Measurements from ENCODE around the gene CAMK2G. TPM values are rescaled to one million over a fixed set of nuclear protein-coding genes. Genes with fewer than 3 reads are reported as not detected.

Gene CAMK2G
- total and polyA plus RNA-seq, 2 experiments from 2014 or later: 24.3 to 25.7 TPM

GRCh38 chr10:73858013-73858708, 16.2 kb downstream of the CAMK2G start:
- Histone ChIP-seq H3K4me2 (ENCODE audit: unreplicated experiment) (no peak overlapping the region), H3K27me3 (replicated peaks; ENCODE audit: insufficient read depth) (no peaks in the 10 kb centered on the region), H3K9me2 (ENCODE audit: insufficient read depth) (no peaks in the 10 kb centered on the region), H3K27ac (no peak overlapping the region), H2AFZ (no peak overlapping the region), H3K9ac (no peak overlapping the region), H3K79me2 (ENCODE audit: insufficient read depth) (peaks cover 17% of the 10 kb centered on the region; the same call in 1 of the 2 replicates), H4K20me1 (ENCODE audit: insufficient read depth) (no peaks in the 10 kb centered on the region), H3F3A (ENCODE audit: insufficient read depth) (no peaks in the 10 kb centered on the region), H3K4me3 (no peak overlapping the region), H3K9me3 (ENCODE audit: low read depth) (no peaks in the 10 kb centered on the region), H3K36me3 (ENCODE audit: low read depth) (peaks cover 7% of the 10 kb centered on the region; the same call in 1 of the 2 replicates), H3K4me1 (ENCODE audit: insufficient read depth) (no peaks in the 10 kb centered on the region)
- WGBS, 2 experiments (ENCODE audit: low coverage in 1 of 2, low lambda C conversion rate in 2 of 2, missing lambda C conversion rate in 2 of 2): 83 to 84% methylated on average over 12 of the region's 12 CpGs
- DNase-seq: no peak
- in situ Hi-C loops (cut with MboI): no loop called here
- TF ChIP-seq EZH2 (IDR thresholded peaks at IDR 0.05; ENCODE audit: insufficient read depth, poor library complexity, severe bottlenecking) (no peak), EZH2phosphoT487 (IDR thresholded peaks at IDR 0.05; ENCODE audit: insufficient read depth, low read depth) (no peak)

GRCh38 chr10:73857446-73857845, 16.9 kb downstream of the CAMK2G start:
- H3K27me3 ChIP-seq (replicated peaks; ENCODE audit: insufficient read depth): no peaks in the 10 kb centered on the region

GRCh38 chr10:73856261-73856660, 18.1 kb downstream of the CAMK2G start:
- peaks cover 7% of the 10 kb centered on the region; the same call in 1 of the 2 replicates for H3K36me3 ChIP-seq (ENCODE audit: low read depth)
- DNase-seq: no peak
- WGBS, 2 experiments (ENCODE audit: low coverage in 1 of 2, low lambda C conversion rate in 2 of 2, missing lambda C conversion rate in 2 of 2): 89 to 96% methylated on average over 8 of the region's 8 CpGs

More at GRCh38 chr10:73857446-73857845, 16.9 kb downstream of the CAMK2G start:
- Histone ChIP-seq H3K4me1 (ENCODE audit: insufficient read depth) (no peaks in the 10 kb centered on the region), H3K9ac (no peak overlapping the region), H3K27ac (no peak overlapping the region), H3F3A (ENCODE audit: insufficient read depth) (0 out of 2 replicates have a peak, but pooled peaks cover 4% of the 10 kb centered on the region), H3K36me3 (ENCODE audit: low read depth) (peaks cover 7% of the 10 kb centered on the region; the same call in 1 of the 2 replicates), H4K20me1 (ENCODE audit: insufficient read depth) (no peaks in the 10 kb centered on the region), H3K4me3 (no peak overlapping the region), H3K4me2 (ENCODE audit: unreplicated experiment) (no peak overlapping the region), H3K9me2 (ENCODE audit: insufficient read depth) (no peaks in the 10 kb centered on the region), H3K79me2 (ENCODE audit: insufficient read depth) (peaks cover 17% of the 10 kb centered on the region; the same call in 1 of the 2 replicates), H2AFZ (no peak overlapping the region), H3K9me3 (ENCODE audit: low read depth) (no peaks in the 10 kb centered on the region)
- in situ Hi-C loops (cut with MboI): no loop called here
- DNase-seq: no peak
- 90 to 93% methylated on average over 10 of the region's 10 CpGs for WGBS, 2 experiments (ENCODE audit: low coverage in 1 of 2, low lambda C conversion rate in 2 of 2, missing lambda C conversion rate in 2 of 2)
- no peak for TF ChIP-seq EZH2 (IDR thresholded peaks at IDR 0.05; ENCODE audit: insufficient read depth, poor library complexity, severe bottlenecking)

GRCh38 chr10:73855413-73855812, 18.9 kb downstream of the CAMK2G start:
- no peak overlapping the region for H3K9ac ChIP-seq
- in situ Hi-C loops (cut with MboI): no loop called here
- H2AFZ ChIP-seq: no peak overlapping the region
- no peak for TF ChIP-seq EZH2 (IDR thresholded peaks at IDR 0.05; ENCODE audit: insufficient read depth, poor library complexity, severe bottlenecking)
- TF ChIP-seq EZH2phosphoT487 (IDR thresholded peaks at IDR 0.05; ENCODE audit: insufficient read depth, low read depth): no peak
- H3F3A ChIP-seq (ENCODE audit: insufficient read depth): peaks cover 17% of the 10 kb centered on the region; the same call in 1 of the 2 replicates
- no peak overlapping the region for H3K4me3 ChIP-seq
- H3K79me2 ChIP-seq (ENCODE audit: insufficient read depth): peaks cover 17% of the 10 kb centered on the region; the same call in 1 of the 2 replicates
- no peaks in the 10 kb centered on the region for H4K20me1 ChIP-seq (ENCODE audit: insufficient read depth)
- H3K4me2 ChIP-seq (ENCODE audit: unreplicated experiment): no peak overlapping the region
- H3K9me2 ChIP-seq (ENCODE audit: insufficient read depth): no peaks in the 10 kb centered on the region
- no peaks in the 10 kb centered on the region for H3K9me3 ChIP-seq (ENCODE audit: low read depth)
- DNase-seq: no peak
- H3K27me3 ChIP-seq (replicated peaks; ENCODE audit: insufficient read depth): no peaks in the 10 kb centered on the region
- WGBS, 2 experiments (ENCODE audit: low coverage in 1 of 2, low lambda C conversion rate in 2 of 2, missing lambda C conversion rate in 2 of 2): 80 to 89% methylated on average over 4 of the region's 4 CpGs
- peaks cover 7% of the 10 kb centered on the region; the same call in 1 of the 2 replicates for H3K36me3 ChIP-seq (ENCODE audit: low read depth)
- no peak overlapping the region for H3K27ac ChIP-seq
- peaks cover 11% of the 10 kb centered on the region for H3K4me1 ChIP-seq (ENCODE audit: insufficient read depth)

More at GRCh38 chr10:73856261-73856660, 18.1 kb downstream of the CAMK2G start:
- peaks cover 12% of the 10 kb centered on the region; the same call in 1 of the 2 replicates for H3F3A ChIP-seq (ENCODE audit: insufficient read depth)
- H2AFZ ChIP-seq: no peak overlapping the region
- in situ Hi-C loops (cut with MboI): no loop called here
- TF ChIP-seq EZH2phosphoT487 (IDR thresholded peaks at IDR 0.05; ENCODE audit: insufficient read depth, low read depth): no peak
- no peak for TF ChIP-seq EZH2 (IDR thresholded peaks at IDR 0.05; ENCODE audit: insufficient read depth, poor library complexity, severe bottlenecking)
- no peaks in the 10 kb centered on the region for H4K20me1 ChIP-seq (ENCODE audit: insufficient read depth)
- H3K79me2 ChIP-seq (ENCODE audit: insufficient read depth): peaks cover 17% of the 10 kb centered on the region; the same call in 1 of the 2 replicates
- H3K9me3 ChIP-seq (ENCODE audit: low read depth): no peaks in the 10 kb centered on the region
- no peak overlapping the region for H3K4me3 ChIP-seq
- no peak overlapping the region for H3K9ac ChIP-seq
- H3K27ac ChIP-seq: no peak overlapping the region
- H3K4me1 ChIP-seq (ENCODE audit: insufficient read depth): peaks cover 2% of the 10 kb centered on the region
- no peaks in the 10 kb centered on the region for H3K9me2 ChIP-seq (ENCODE audit: insufficient read depth)
- no peak overlapping the region for H3K4me2 ChIP-seq (ENCODE audit: unreplicated experiment)
- H3K27me3 ChIP-seq (replicated peaks; ENCODE audit: insufficient read depth): no peaks in the 10 kb centered on the region
